ENCODE results near the gene EIF1.
A peak's percentile ranks its signal among the peaks of the same experiment; 100 is the strongest.

Gene EIF1

GRCh38 chr17:41723801-41724475, 35.3 kb downstream of the EIF1 start:
- ChIA-PET POLR2A (ENCODE audit: low non-redundant PET) (no interaction called here), CTCF (interaction anchor here (0.6 kb wide), 1 partner anchor 26 kb away, joined by 3 read pairs; no protein-coding TSS in a partner anchor)
- no peak for TF ChIP-seq CTCF (conservative IDR thresholded peaks at IDR 0.05; ENCODE audit: low read depth)
- no peak for DNase-seq (ENCODE audit: low spot score)
- no peak overlapping the region for H3K27ac ChIP-seq

GRCh38 chr17:41724476-41725050, 35.9 kb downstream of the EIF1 start:
- no peak for TF ChIP-seq CTCF (conservative IDR thresholded peaks at IDR 0.05; ENCODE audit: low read depth)
- POLR2A ChIA-PET (ENCODE audit: low non-redundant PET), result no interaction called here
- no peak for DNase-seq (ENCODE audit: low spot score)
- CTCF ChIA-PET, result no interaction called here
- peak overlapping the region; percentile 74; the same call in 1 of the 2 replicates for H3K27ac ChIP-seq

GRCh38 chr17:41725134-41725533, 36.4 kb downstream of the EIF1 start:
- CTCF ChIA-PET, result no interaction called here

GRCh38 chr17:41728056-41728455, 39.4 kb downstream of the EIF1 start:
- POLR2A ChIA-PET (ENCODE audit: low non-redundant PET), result no interaction called here
- no peak for TF ChIP-seq CTCF (conservative IDR thresholded peaks at IDR 0.05; ENCODE audit: low read depth)
- CTCF ChIA-PET, result interaction anchor here (0.5 kb wide), 1 partner anchor 14 kb away, joined by 4 read pairs; no protein-coding TSS in a partner anchor
- peak overlapping the region; percentile 74 for H3K27ac ChIP-seq
- no peak for DNase-seq (ENCODE audit: low spot score)

More at GRCh38 chr17:41725134-41725533, 36.4 kb downstream of the EIF1 start:
- peak overlapping the region; percentile 74 for H3K27ac ChIP-seq
- POLR2A ChIA-PET (ENCODE audit: low non-redundant PET), result no interaction called here
- no peak for DNase-seq (ENCODE audit: low spot score)
- TF ChIP-seq CTCF (conservative IDR thresholded peaks at IDR 0.05; ENCODE audit: low read depth), result no peak

GRCh38 chr17:41730479-41730878, 41.8 kb downstream of the EIF1 start:
- no peak for TF ChIP-seq CTCF (conservative IDR thresholded peaks at IDR 0.05; ENCODE audit: low read depth)
- POLR2A ChIA-PET (ENCODE audit: low non-redundant PET), result interaction anchor here (0.6 kb wide), 1 partner anchor 665 kb away, joined by 3 read pairs; no protein-coding TSS in a partner anchor
- DNase-seq (ENCODE audit: low spot score), result no peak
- H3K27ac ChIP-seq, result no peak overlapping the region
- CTCF ChIA-PET, result no interaction called here

- ChIA-PET POLR2A (ENCODE audit: low non-redundant PET) (no interaction called here), CTCF (interaction anchor here (0.6 to 0.9 kb wide), 3 partner anchors 23 to 69 kb away, joined by 3 to 5 read pairs (median 4); no protein-coding TSS in a partner anchor)
- no peak for DNase-seq (ENCODE audit: low spot score)
- H3K27ac ChIP-seq, result no peak overlapping the region
- TF ChIP-seq CTCF (conservative IDR thresholded peaks at IDR 0.05; ENCODE audit: low read depth), result no peak
Measured at GRCh38 chr17:41731836-41732235, 43.2 kb downstream of the EIF1 start.
